SK-N-SH treated with all-trans-retinoic acid at 6 μM for 48 hours (cell line): ENCODE data around the gene FIBCD1.

Experiments
- ATAC-seq: fragments of 200-7000 bp; cut with Tn5 transposase; 3 replicates; pipeline ENCODE4 v1.9.1; 2020; ENCODE audit warnings: mild to moderate bottlenecking, moderate library complexity
- ARNTL ChIP-seq: fragments of 450-650 bp; formaldehyde crosslinking; IDR thresholded peaks from 2 replicates; pipeline ENCODE4 v1.5.0; 2020; ENCODE audit warnings: low read depth, mild to moderate bottlenecking, moderate library complexity, borderline replicate concordance
- CREB5 ChIP-seq: fragments of 250-450 bp; sonication (Bioruptor Pico); IDR thresholded peaks from 2 replicates; pipeline ENCODE4 v1.5.1; 2020; ENCODE audit warnings: low read depth, mild to moderate bottlenecking, moderate library complexity
- CSDC2 ChIP-seq: fragments of 250-450 bp; sonication (Bioruptor Pico); IDR thresholded peaks from 2 replicates; pipeline ENCODE4 v1.5.0; 2020; ENCODE audit warnings: mild to moderate bottlenecking, moderate library complexity
- ESRRG ChIP-seq: fragments of 250-450 bp; sonication (Bioruptor Pico); IDR thresholded peaks from 2 replicates; pipeline ENCODE4 v1.6.1; 2021; ENCODE audit warnings: mild to moderate bottlenecking
- GLIS3 ChIP-seq: fragments of 250-450 bp; sonication (Bioruptor Pico); IDR thresholded peaks from 2 replicates; pipeline ENCODE4 v1.5.0; 2020; ENCODE audit warnings: mild to moderate bottlenecking, moderate library complexity
- ISL1 ChIP-seq: fragments of 250-450 bp; sonication (Bioruptor Pico); IDR thresholded peaks from 2 replicates; pipeline ENCODE4 v2.1.2; 2022; ENCODE audit warnings: mild to moderate bottlenecking, moderate library complexity
- OSR1 ChIP-seq: fragments of 250-450 bp; sonication (Bioruptor Pico); IDR thresholded peaks from 2 replicates; pipeline ENCODE4 v1.8.0; 2022; ENCODE audit warnings: moderate library complexity, mild to moderate bottlenecking, inconsistent platforms
- PPARA ChIP-seq: fragments of 250-450 bp; sonication (Bioruptor Pico); IDR thresholded peaks from 2 replicates; pipeline ENCODE4 v1.5.0; 2020; ENCODE audit warnings: mild to moderate bottlenecking, borderline replicate concordance
- RARB ChIP-seq: fragments of 250-450 bp; sonication (Bioruptor Pico); IDR thresholded peaks from 2 replicates; pipeline ENCODE4 v1.8.0; 2021; ENCODE audit warnings: mild to moderate bottlenecking, moderate library complexity
- TCF4 ChIP-seq: fragments of 250-450 bp; sonication (Bioruptor Pico); IDR thresholded peaks from 2 replicates; pipeline ENCODE4 v1.8.0; 2021; ENCODE audit warnings: mild to moderate bottlenecking, moderate library complexity, borderline replicate concordance
- TOX ChIP-seq: fragments of 250-450 bp; sonication (Bioruptor Pico); IDR thresholded peaks from 2 replicates; pipeline ENCODE4 v1.8.0; 2021; ENCODE audit warnings: mild to moderate bottlenecking, moderate library complexity, borderline replicate concordance
- ZC3H10 ChIP-seq: fragments of 250-450 bp; sonication (Bioruptor Pico); IDR thresholded peaks from 2 replicates; pipeline ENCODE4 v1.5.1; 2021; ENCODE audit warnings: mild to moderate bottlenecking, moderate library complexity
- ZFP3 ChIP-seq: fragments of 250-450 bp; sonication (Bioruptor Pico); IDR thresholded peaks from 2 replicates; pipeline ENCODE4 v1.5.0; 2020; ENCODE audit warnings: mild to moderate bottlenecking, moderate library complexity
- ZFP30 ChIP-seq: fragments of 450-650 bp; formaldehyde crosslinking; IDR thresholded peaks from 2 replicates; pipeline ENCODE4 v1.5.0; 2022; ENCODE audit warnings: mild to moderate bottlenecking, moderate library complexity
- ZNF565 ChIP-seq: fragments of 450-650 bp; formaldehyde crosslinking; conservative IDR thresholded peaks from 2 replicates; pipeline ENCODE4 v1.5.0; 2020; ENCODE audit warnings: low read depth, mild to moderate bottlenecking, moderate library complexity
- ZNF70 ChIP-seq: fragments of 450-650 bp; formaldehyde crosslinking; IDR thresholded peaks from 2 replicates; pipeline ENCODE4 v1.5.0; 2020; ENCODE audit warnings: mild to moderate bottlenecking, moderate library complexity
- ZNF8 ChIP-seq: fragments of 450-650 bp; formaldehyde crosslinking; IDR thresholded peaks from 2 replicates; pipeline ENCODE4 v1.5.0; 2020; ENCODE audit warnings: mild to moderate bottlenecking, moderate library complexity
- TF ChIP-seq, protein P1 (sequence below): fragments of 250-450 bp; sonication (Bioruptor Pico); IDR thresholded peaks from 2 replicates; pipeline ENCODE4 v1.5.1; 2021; ENCODE audit warnings: mild to moderate bottlenecking, moderate library complexity
- TF ChIP-seq, protein P2 (sequence below): fragments of 250-450 bp; sonication (Bioruptor Pico); IDR thresholded peaks from 2 replicates; pipeline ENCODE4 v1.8.0; 2021; ENCODE audit warnings: low read depth, mild to moderate bottlenecking, moderate library complexity, borderline replicate concordance
- TF ChIP-seq, protein P3 (sequence below): fragments of 250-450 bp; sonication (Bioruptor Pico); IDR thresholded peaks from 2 replicates; pipeline ENCODE4 v1.5.0; 2020; ENCODE audit warnings: mild to moderate bottlenecking, moderate library complexity
- TF ChIP-seq, protein P4 (sequence below): fragments of 250-450 bp; sonication (Bioruptor Pico); IDR thresholded peaks from 2 replicates; pipeline ENCODE4 v1.8.0; 2020; ENCODE audit warnings: mild to moderate bottlenecking, moderate library complexity, borderline replicate concordance

FIBCD1 gene

GRCh38 chr9:130873966-130874365, 65.1 kb downstream of the FIBCD1 start:
- TF ChIP-seq ISL1 (no peak), ZFP30 (CRISPR knock-in tag) (no peak), ZNF8 (CRISPR knock-in tag) (no peak), ESRRG (CRISPR knock-in tag) (no peak), CSDC2 (CRISPR knock-in tag) (no peak), ZNF565 (no peak), ZNF70 (CRISPR knock-in tag) (no peak), ZC3H10 (CRISPR knock-in tag) (no peak), ARNTL (CRISPR knock-in tag) (no peak), GLIS3 (no peak), CREB5 (CRISPR knock-in tag) (no peak), OSR1 (no peak), PPARA (CRISPR knock-in tag) (no peak)
- TF ChIP-seq, protein P1, sequence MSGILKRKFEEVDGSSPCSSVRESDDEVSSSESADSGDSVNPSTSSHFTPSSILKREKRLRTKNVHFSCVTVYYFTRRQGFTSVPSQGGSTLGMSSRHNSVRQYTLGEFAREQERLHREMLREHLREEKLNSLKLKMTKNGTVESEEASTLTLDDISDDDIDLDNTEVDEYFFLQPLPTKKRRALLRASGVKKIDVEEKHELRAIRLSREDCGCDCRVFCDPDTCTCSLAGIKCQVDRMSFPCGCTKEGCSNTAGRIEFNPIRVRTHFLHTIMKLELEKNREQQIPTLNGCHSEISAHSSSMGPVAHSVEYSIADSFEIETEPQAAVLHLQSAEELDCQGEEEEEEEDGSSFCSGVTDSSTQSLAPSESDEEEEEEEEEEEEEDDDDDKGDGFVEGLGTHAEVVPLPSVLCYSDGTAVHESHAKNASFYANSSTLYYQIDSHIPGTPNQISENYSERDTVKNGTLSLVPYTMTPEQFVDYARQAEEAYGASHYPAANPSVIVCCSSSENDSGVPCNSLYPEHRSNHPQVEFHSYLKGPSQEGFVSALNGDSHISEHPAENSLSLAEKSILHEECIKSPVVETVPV (CRISPR knock-in tag), result no peak
- TF ChIP-seq, protein P2, sequence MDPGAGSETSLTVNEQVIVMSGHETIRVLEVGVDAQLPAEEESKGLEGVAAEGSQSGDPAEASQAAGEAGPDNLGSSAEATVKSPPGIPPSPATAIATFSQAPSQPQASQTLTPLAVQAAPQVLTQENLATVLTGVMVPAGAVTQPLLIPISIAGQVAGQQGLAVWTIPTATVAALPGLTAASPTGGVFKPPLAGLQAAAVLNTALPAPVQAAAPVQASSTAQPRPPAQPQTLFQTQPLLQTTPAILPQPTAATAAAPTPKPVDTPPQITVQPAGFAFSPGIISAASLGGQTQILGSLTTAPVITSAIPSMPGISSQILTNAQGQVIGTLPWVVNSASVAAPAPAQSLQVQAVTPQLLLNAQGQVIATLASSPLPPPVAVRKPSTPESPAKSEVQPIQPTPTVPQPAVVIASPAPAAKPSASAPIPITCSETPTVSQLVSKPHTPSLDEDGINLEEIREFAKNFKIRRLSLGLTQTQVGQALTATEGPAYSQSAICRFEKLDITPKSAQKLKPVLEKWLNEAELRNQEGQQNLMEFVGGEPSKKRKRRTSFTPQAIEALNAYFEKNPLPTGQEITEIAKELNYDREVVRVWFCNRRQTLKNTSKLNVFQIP (CRISPR knock-in tag), result no peak
- TF ChIP-seq, protein P3, sequence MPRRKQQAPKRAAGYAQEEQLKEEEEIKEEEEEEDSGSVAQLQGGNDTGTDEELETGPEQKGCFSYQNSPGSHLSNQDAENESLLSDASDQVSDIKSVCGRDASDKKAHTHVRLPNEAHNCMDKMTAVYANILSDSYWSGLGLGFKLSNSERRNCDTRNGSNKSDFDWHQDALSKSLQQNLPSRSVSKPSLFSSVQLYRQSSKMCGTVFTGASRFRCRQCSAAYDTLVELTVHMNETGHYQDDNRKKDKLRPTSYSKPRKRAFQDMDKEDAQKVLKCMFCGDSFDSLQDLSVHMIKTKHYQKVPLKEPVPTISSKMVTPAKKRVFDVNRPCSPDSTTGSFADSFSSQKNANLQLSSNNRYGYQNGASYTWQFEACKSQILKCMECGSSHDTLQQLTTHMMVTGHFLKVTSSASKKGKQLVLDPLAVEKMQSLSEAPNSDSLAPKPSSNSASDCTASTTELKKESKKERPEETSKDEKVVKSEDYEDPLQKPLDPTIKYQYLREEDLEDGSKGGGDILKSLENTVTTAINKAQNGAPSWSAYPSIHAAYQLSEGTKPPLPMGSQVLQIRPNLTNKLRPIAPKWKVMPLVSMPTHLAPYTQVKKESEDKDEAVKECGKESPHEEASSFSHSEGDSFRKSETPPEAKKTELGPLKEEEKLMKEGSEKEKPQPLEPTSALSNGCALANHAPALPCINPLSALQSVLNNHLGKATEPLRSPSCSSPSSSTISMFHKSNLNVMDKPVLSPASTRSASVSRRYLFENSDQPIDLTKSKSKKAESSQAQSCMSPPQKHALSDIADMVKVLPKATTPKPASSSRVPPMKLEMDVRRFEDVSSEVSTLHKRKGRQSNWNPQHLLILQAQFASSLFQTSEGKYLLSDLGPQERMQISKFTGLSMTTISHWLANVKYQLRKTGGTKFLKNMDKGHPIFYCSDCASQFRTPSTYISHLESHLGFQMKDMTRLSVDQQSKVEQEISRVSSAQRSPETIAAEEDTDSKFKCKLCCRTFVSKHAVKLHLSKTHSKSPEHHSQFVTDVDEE (CRISPR knock-in tag), result no peak
- TF ChIP-seq, protein P4, sequence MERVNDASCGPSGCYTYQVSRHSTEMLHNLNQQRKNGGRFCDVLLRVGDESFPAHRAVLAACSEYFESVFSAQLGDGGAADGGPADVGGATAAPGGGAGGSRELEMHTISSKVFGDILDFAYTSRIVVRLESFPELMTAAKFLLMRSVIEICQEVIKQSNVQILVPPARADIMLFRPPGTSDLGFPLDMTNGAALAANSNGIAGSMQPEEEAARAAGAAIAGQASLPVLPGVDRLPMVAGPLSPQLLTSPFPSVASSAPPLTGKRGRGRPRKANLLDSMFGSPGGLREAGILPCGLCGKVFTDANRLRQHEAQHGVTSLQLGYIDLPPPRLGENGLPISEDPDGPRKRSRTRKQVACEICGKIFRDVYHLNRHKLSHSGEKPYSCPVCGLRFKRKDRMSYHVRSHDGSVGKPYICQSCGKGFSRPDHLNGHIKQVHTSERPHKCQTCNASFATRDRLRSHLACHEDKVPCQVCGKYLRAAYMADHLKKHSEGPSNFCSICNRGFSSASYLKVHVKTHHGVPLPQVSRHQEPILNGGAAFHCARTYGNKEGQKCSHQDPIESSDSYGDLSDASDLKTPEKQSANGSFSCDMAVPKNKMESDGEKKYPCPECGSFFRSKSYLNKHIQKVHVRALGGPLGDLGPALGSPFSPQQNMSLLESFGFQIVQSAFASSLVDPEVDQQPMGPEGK, result no peak
- no peak for ATAC-seq

GRCh38 chr9:130872912-130873503, 66.0 kb downstream of the FIBCD1 start:
- TF ChIP-seq ZFP3 (CRISPR knock-in tag), result no peak
- TF ChIP-seq ESRRG (CRISPR knock-in tag), result no peak
- TF ChIP-seq RARB, result no peak
- TF ChIP-seq, protein P2 (CRISPR knock-in tag), result no peak
- TF ChIP-seq TOX (CRISPR knock-in tag), result no peak
- TF ChIP-seq ZNF565, result no peak
- TF ChIP-seq PPARA (CRISPR knock-in tag), result no peak
- TF ChIP-seq GLIS3, result no peak
- no peak for TF ChIP-seq ZNF70 (CRISPR knock-in tag)
- TF ChIP-seq OSR1, result no peak
- TF ChIP-seq ZFP30 (CRISPR knock-in tag), result no peak
- TF ChIP-seq CSDC2 (CRISPR knock-in tag), result no peak
- TF ChIP-seq ZC3H10 (CRISPR knock-in tag), result no peak
- TF ChIP-seq ISL1, result no peak
- no peak for TF ChIP-seq TCF4 (CRISPR knock-in tag)
- ATAC-seq, result no peak
